ENCODE results near the gene CALR3.
"Not testable (repeated sequence)": the region's sequence is repeated elsewhere in the genome, so short reads cannot be mapped to it uniquely, and the experiment has no call there.

Gene CALR3

GRCh38 chr19:16457195-16457953 lies 38.6 kb downstream of the CALR3 start:
- peak; percentile 41 for DNase-seq (ENCODE audit: low spot score)

GRCh38 chr19:16456652-16457194 lies 39.2 kb downstream of the CALR3 start:
- DNase-seq (ENCODE audit: low spot score): no peak

GRCh38 chr19:16455489-16455888 lies 40.5 kb downstream of the CALR3 start:
- no peak for DNase-seq (ENCODE audit: low spot score)

GRCh38 chr19:16454351-16454918 lies 41.5 kb downstream of the CALR3 start:
- no peak for DNase-seq (ENCODE audit: low spot score)

GRCh38 chr19:16452325-16452724 lies 43.6 kb downstream of the CALR3 start:
- DNase-seq (ENCODE audit: low spot score): no peak

GRCh38 chr19:16449330-16449961 lies 46.5 kb downstream of the CALR3 start:
- DNase-seq (ENCODE audit: low spot score): no peak

GRCh38 chr19:16448872-16449271 lies 47.1 kb downstream of the CALR3 start:
- DNase-seq (ENCODE audit: low spot score): not testable (repeated sequence)

GRCh38 chr19:16446724-16447368 lies 49.1 kb downstream of the CALR3 start:
- DNase-seq (ENCODE audit: low spot score): peak; percentile 87

- DNase-seq (ENCODE audit: low spot score): no peak
Measured at GRCh38 chr19:16446108-16446723, 49.8 kb downstream of the CALR3 start.

- no peak for DNase-seq (ENCODE audit: low spot score)
Measured at GRCh38 chr19:16445238-16446107, 50.5 kb downstream of the CALR3 start.

- DNase-seq (ENCODE audit: low spot score): no peak
Measured at GRCh38 chr19:16444269-16444600, 51.7 kb downstream of the CALR3 start.

GRCh38 chr19:16442386-16443276 lies 53.3 kb downstream of the CALR3 start:
- no peak for DNase-seq (ENCODE audit: low spot score)

GRCh38 chr19:16441661-16442162 lies 54.3 kb downstream of the CALR3 start:
- no peak for DNase-seq (ENCODE audit: low spot score)

GRCh38 chr19:16436780-16437332 lies 59.1 kb downstream of the CALR3 start:
- no peak for DNase-seq (ENCODE audit: low spot score)

- DNase-seq (ENCODE audit: low spot score): no peak
Measured at GRCh38 chr19:16435999-16436650, 59.8 kb downstream of the CALR3 start.

- DNase-seq (ENCODE audit: low spot score): peak; percentile 92
Measured at GRCh38 chr19:16435238-16435917, 60.6 kb downstream of the CALR3 start.

GRCh38 chr19:16433986-16434385 lies 62.0 kb downstream of the CALR3 start:
- DNase-seq (ENCODE audit: low spot score): no peak

- DNase-seq (ENCODE audit: low spot score): no peak
Measured at GRCh38 chr19:16429759-16430091, 66.2 kb downstream of the CALR3 start.
